ENCODE measurements around the gene SLC27A5. TPM values are rescaled to one million over a fixed set of nuclear protein-coding genes. Genes with fewer than 3 reads are reported as not detected.

The SLC27A5 gene
- polyA plus RNA-seq, 1 of the 3 experiments (the other 2 are of a cell fraction) = 57.3 TPM

- peaks cover 53% of the 10 kb centered on the region for H3K79me2 ChIP-seq (ENCODE audit: insufficient read depth)
- peak overlapping the region; percentile 66 for H3K4me2 ChIP-seq
- POLR2A ChIA-PET = interaction anchor here (1.2 to 1.9 kb wide), 4 partner anchors 30 to 46 kb away, joined by 3 to 10 read pairs (median 5); partner anchors contain the start of genes CHMP2A and TRIM28
- TF ChIP-seq EP300 (IDR thresholded peaks at IDR 0.05; ENCODE audit: borderline replicate concordance in 1 of 2, low read depth in 1 of 2, low read length in 1 of 2) (no peak), FOSL2 (IDR thresholded peaks at IDR 0.05; ENCODE audit: borderline replicate concordance, low read depth) (no peak), ELF1 (IDR thresholded peaks at IDR 0.05) (no peak), FOXJ3 (CRISPR knock-in tag; IDR thresholded peaks at IDR 0.05) (no peak), FOXM1 (IDR thresholded peaks at IDR 0.05; ENCODE audit: low read depth) (no peak), USF1 (IDR thresholded peaks at IDR 0.05; ENCODE audit: borderline replicate concordance, low read depth) (no peak), PBX3 (IDR thresholded peaks at IDR 0.05) (peak; percentile 34; the same call in 1 of the 2 replicates), TAF1 (IDR thresholded peaks at IDR 0.05; ENCODE audit: borderline replicate concordance, low read depth, low read length) (peak; percentile 17; the same call in 1 of the 2 replicates), NFIC (IDR thresholded peaks at IDR 0.05; ENCODE audit: borderline replicate concordance) (no peak), POLR2AphosphoS5 (IDR thresholded peaks at IDR 0.05; ENCODE audit: low read depth, low read length) (peak; percentile 75; the same call in 1 of the 2 replicates), YY1 (IDR thresholded peaks at IDR 0.05; ENCODE audit: low read depth) (no peak), EZH2phosphoT487 (IDR thresholded peaks at IDR 0.05; ENCODE audit: borderline replicate concordance, low read depth) (no peak), USF2 (IDR thresholded peaks at IDR 0.05; ENCODE audit: borderline replicate concordance, low read depth, low read length) (no peak), RXRA (IDR thresholded peaks at IDR 0.05; ENCODE audit: borderline replicate concordance, low read depth) (no peak), RFX5 (IDR thresholded peaks at IDR 0.05; ENCODE audit: low read length) (no peak), ZBTB33 (IDR thresholded peaks at IDR 0.05; ENCODE audit: borderline replicate concordance, low read depth) (no peak), SIN3A (IDR thresholded peaks at IDR 0.05; ENCODE audit: borderline replicate concordance, low read depth, low read length) (peak; percentile 69; the same call in 1 of the 2 replicates), MAX (IDR thresholded peaks at IDR 0.05; ENCODE audit: low read depth) (peak; percentile 73; the same call in 1 of the 2 replicates), IRF3 (IDR thresholded peaks at IDR 0.05; ENCODE audit: low read depth, low read length) (no peak), MEF2A (IDR thresholded peaks at IDR 0.05; ENCODE audit: borderline replicate concordance, low read depth) (no peak), TEAD4 (IDR thresholded peaks at IDR 0.05; ENCODE audit: borderline replicate concordance, insufficient read depth) (no peak), NRF1 (IDR thresholded peaks at IDR 0.05; ENCODE audit: low read depth, low read length) (peak; percentile 87), CTCF (IDR thresholded peaks at IDR 0.05) (peak; percentile 85)
These were observed 2.1 kb upstream of the SLC27A5 start for GRCh38 chr19:58513694-58514563.

More at GRCh38 chr19:58513694-58514563, 2.1 kb upstream of the SLC27A5 start:
- H3K27me3 ChIP-seq (ENCODE audit: insufficient read depth) = no peaks in the 10 kb centered on the region
- peaks cover 7% of the 10 kb centered on the region for H3F3A ChIP-seq (replicated peaks; ENCODE audit: insufficient read depth)
- H3K36me3 ChIP-seq (replicated peaks in 1 of 2; ENCODE audit: control insufficient read depth in 1 of 2, insufficient read depth in 2 of 2, low read length in 1 of 2) = peaks cover 9 to 28% of the 10 kb centered on the region in 2 experiments
- CTCF ChIA-PET = interaction anchor here (0.6 to 2.4 kb wide), 13 partner anchors 10 to 1151 kb away, joined by 3 to 23 read pairs (median 4); partner anchors contain the start of genes CHMP2A, TRAPPC2B, TRIM28 and ZNF547
- peak overlapping the region; percentile 35 to 47; a peak in 3 of 4 replicates for H3K4me3 ChIP-seq (ENCODE audit: low read depth in 2 of 2, low read length in 1 of 2)
- 62% methylated on average over 16 of the region's 66 CpGs for WGBS (ENCODE audit: low lambda C conversion rate)
- H3K9ac ChIP-seq = peak overlapping the region; percentile 32; the same call in 1 of the 2 replicates
- H3K4me1 ChIP-seq (ENCODE audit: control insufficient read depth in 1 of 2, insufficient read depth in 2 of 2, low read depth in 1 of 2, low read length in 1 of 2) = peaks cover 0 to 34% of the 10 kb centered on the region in 2 experiments; a peak in 1 of 4 replicates
- H3K9me2 ChIP-seq = no peaks in the 10 kb centered on the region
- H4K20me1 ChIP-seq (ENCODE audit: insufficient read depth) = no peaks in the 10 kb centered on the region; the same call in 1 of the 2 replicates
- no peak overlapping the region for H2AFZ ChIP-seq (ENCODE audit: low read depth)
- H3K9me3 ChIP-seq = no peaks in the 10 kb centered on the region
- H3K27ac ChIP-seq (ENCODE audit: low read depth in 2 of 2, low read length in 1 of 2) = peak overlapping the region; percentile 41 to 85
- peak; percentile 99 for DNase-seq

Measured in SK-N-SH (cell line).